Measurements from ENCODE around the gene MROH2A. TPM values are rescaled to one million over a fixed set of nuclear protein-coding genes. Genes with fewer than 3 reads are reported as not detected.

The MROH2A gene
- total and polyA plus RNA-seq, 9 of the 15 experiments (the other 6 are each of a cell fraction or from before 2014, with no cell fraction given) = 0.03 TPM; not detected in 8

DNA sequence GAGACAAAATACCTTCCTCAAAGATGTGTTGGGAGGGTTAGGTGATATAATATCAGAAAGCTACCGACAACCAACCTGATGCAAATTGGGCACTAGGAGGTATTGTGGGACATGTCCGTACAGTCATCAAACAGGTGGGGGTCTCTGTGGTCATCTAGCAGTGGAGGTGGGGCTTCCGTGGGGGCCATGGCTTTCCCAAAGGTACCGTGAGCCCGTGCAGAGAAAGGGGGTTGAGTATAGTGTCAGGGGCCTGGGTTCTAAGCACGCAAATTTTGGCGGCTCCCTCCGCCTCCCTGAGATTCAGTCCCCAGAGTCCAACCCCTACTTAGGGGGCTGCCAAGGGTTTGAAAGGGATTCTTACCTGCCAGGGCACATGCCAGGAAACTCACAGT lies 43.6 kb downstream of the MROH2A start (continued):
- TF ChIP-seq, protein P1, sequence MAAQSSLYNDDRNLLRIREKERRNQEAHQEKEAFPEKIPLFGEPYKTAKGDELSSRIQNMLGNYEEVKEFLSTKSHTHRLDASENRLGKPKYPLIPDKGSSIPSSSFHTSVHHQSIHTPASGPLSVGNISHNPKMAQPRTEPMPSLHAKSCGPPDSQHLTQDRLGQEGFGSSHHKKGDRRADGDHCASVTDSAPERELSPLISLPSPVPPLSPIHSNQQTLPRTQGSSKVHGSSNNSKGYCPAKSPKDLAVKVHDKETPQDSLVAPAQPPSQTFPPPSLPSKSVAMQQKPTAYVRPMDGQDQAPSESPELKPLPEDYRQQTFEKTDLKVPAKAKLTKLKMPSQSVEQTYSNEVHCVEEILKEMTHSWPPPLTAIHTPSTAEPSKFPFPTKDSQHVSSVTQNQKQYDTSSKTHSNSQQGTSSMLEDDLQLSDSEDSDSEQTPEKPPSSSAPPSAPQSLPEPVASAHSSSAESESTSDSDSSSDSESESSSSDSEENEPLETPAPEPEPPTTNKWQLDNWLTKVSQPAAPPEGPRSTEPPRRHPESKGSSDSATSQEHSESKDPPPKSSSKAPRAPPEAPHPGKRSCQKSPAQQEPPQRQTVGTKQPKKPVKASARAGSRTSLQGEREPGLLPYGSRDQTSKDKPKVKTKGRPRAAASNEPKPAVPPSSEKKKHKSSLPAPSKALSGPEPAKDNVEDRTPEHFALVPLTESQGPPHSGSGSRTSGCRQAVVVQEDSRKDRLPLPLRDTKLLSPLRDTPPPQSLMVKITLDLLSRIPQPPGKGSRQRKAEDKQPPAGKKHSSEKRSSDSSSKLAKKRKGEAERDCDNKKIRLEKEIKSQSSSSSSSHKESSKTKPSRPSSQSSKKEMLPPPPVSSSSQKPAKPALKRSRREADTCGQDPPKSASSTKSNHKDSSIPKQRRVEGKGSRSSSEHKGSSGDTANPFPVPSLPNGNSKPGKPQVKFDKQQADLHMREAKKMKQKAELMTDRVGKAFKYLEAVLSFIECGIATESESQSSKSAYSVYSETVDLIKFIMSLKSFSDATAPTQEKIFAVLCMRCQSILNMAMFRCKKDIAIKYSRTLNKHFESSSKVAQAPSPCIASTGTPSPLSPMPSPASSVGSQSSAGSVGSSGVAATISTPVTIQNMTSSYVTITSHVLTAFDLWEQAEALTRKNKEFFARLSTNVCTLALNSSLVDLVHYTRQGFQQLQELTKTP (IDR thresholded peaks at IDR 0.05; ENCODE audit: low read depth in 1 of 2, partially characterized antibody in 2 of 2) = no peak
- TF ChIP-seq RBM39 (optimal IDR thresholded peaks at IDR 0.05; ENCODE audit: low read depth, low read length) = no peak
- TF ChIP-seq ZNF232 (CRISPR knock-in tag; IDR thresholded peaks at IDR 0.05) = no peak
- no peak for TF ChIP-seq RBM14 (IDR thresholded peaks at IDR 0.05; ENCODE audit: borderline replicate concordance, insufficient read depth, low read depth, low read length)
- TF ChIP-seq POLR2H (tag; IDR thresholded peaks at IDR 0.05; ENCODE audit: low read depth) = no peak
- no peak for TF ChIP-seq MED1 (CRISPR knock-in tag; IDR thresholded peaks at IDR 0.05; ENCODE audit: borderline replicate concordance)
- TF ChIP-seq SOX6 (IDR thresholded peaks at IDR 0.05) = no peak
- TF ChIP-seq, protein P2, sequence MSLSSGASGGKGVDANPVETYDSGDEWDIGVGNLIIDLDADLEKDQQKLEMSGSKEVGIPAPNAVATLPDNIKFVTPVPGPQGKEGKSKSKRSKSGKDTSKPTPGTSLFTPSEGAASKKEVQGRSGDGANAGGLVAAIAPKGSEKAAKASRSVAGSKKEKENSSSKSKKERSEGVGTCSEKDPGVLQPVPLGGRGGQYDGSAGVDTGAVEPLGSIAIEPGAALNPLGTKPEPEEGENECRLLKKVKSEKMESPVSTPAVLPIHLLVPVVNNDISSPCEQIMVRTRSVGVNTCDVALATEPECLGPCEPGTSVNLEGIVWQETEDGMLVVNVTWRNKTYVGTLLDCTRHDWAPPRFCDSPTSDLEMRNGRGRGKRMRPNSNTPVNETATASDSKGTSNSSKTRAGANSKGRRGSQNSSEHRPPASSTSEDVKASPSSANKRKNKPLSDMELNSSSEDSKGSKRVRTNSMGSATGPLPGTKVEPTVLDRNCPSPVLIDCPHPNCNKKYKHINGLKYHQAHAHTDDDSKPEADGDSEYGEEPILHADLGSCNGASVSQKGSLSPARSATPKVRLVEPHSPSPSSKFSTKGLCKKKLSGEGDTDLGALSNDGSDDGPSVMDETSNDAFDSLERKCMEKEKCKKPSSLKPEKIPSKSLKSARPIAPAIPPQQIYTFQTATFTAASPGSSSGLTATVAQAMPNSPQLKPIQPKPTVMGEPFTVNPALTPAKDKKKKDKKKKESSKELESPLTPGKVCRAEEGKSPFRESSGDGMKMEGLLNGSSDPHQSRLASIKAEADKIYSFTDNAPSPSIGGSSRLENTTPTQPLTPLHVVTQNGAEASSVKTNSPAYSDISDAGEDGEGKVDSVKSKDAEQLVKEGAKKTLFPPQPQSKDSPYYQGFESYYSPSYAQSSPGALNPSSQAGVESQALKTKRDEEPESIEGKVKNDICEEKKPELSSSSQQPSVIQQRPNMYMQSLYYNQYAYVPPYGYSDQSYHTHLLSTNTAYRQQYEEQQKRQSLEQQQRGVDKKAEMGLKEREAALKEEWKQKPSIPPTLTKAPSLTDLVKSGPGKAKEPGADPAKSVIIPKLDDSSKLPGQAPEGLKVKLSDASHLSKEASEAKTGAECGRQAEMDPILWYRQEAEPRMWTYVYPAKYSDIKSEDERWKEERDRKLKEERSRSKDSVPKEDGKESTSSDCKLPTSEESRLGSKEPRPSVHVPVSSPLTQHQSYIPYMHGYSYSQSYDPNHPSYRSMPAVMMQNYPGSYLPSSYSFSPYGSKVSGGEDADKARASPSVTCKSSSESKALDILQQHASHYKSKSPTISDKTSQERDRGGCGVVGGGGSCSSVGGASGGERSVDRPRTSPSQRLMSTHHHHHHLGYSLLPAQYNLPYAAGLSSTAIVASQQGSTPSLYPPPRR (CRISPR knock-in tag; IDR thresholded peaks at IDR 0.05; ENCODE audit: borderline replicate concordance) = no peak
- no peak for TF ChIP-seq FOXA3 (CRISPR knock-in tag; conservative IDR thresholded peaks at IDR 0.05 in 1 of 2, IDR thresholded peaks at IDR 0.05 in 1 of 2)
